ENCODE results near the gene GPI. TPM values are rescaled to one million over a fixed set of nuclear protein-coding genes. Genes with fewer than 3 reads are reported as not detected.
"Not testable (repeated sequence)": the region's sequence is repeated elsewhere in the genome, so short reads cannot be mapped to it uniquely, and the experiment has no call there.

GPI gene
- polyA plus RNA-seq, 1 donor (not counting 4 experiments of a cell fraction or from before 2014, with no cell fraction given), result 123 TPM

DNA sequence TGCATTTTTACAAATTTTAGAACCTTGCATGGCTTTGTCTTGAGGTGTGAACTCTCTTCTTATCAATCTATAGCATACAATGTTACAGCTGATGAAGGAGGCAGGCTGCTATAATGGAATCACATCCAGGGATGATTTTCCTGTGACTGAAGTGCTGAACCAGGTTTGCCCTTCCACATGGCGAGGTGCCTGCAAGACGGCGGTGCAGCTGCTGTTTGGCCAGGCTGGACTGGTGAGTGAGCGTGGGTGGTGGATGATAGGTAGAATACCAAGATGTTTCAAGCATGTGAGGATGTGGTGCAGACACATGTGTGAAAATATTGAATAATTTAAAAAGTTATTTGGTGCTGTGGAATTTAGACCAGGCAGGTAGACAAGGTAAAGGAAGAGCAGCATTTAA is 34.9 kb upstream of the GPI start:
- dilution Hi-C loops (cut with MboI; ENCODE audit: extremely low pct_ligation_motif_present, low sequenced_read_pairs), result no loop called here

DNA sequence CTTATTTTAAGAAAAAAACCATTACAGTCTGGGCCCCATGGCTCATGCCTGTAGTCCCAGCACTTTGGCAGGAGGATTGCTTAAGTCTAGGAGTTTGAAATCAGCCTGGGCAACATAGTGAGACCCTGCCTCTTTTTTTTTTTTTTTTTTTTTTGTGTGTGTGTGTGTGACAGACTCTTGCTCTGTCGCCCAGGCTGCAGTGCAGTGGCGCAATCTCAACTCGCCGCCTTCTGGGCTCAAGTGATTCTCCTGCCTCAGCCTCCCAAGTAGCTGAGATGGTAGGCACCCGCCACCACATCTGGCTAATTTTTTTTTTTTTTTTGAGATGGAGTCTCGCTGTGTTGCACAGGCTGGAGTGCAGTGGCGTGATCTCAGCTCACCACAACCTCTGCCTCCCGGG is 34.4 kb upstream of the GPI start:
- H3K27ac ChIP-seq (ENCODE audit: control insufficient read depth, insufficient read depth, low read length); FAIRE-seq; H3K4me2 ChIP-seq (ENCODE audit: control insufficient read depth, extremely low read depth, insufficient read depth, low read depth, low read length); H3K4me3 ChIP-seq (ENCODE audit: control insufficient read depth in 2 of 3, extremely low read depth in 1 of 3, insufficient read depth in 2 of 3, low read depth in 1 of 3, low read length in 3 of 3); H4K20me1 ChIP-seq (ENCODE audit: control insufficient read depth, extremely low read depth, insufficient read depth, low read length); H3K79me2 ChIP-seq (ENCODE audit: control insufficient read depth, insufficient read depth, low read length); H3K9me1 ChIP-seq (ENCODE audit: control insufficient read depth, extremely low read depth, insufficient read depth, low read length); H3K9ac ChIP-seq (ENCODE audit: control insufficient read depth, extremely low read depth, insufficient read depth, low read length); H2AFZ ChIP-seq (ENCODE audit: control insufficient read depth, low read length); H3K9me3 ChIP-seq (ENCODE audit: control insufficient read depth, low read depth, low read length); H3K4me1 ChIP-seq (ENCODE audit: control insufficient read depth, extremely low read depth, insufficient read depth, low read length); dilution Hi-C loops (cut with MboI; ENCODE audit: extremely low pct_ligation_motif_present, low sequenced_read_pairs); DNase-seq (ENCODE audit: low read depth, low spot score); H3K27me3 ChIP-seq (ENCODE audit: control insufficient read depth, extremely low read depth, insufficient read depth, low read length): not testable (repeated sequence)
- peaks cover 9 to 20% of the 10 kb centered on the region in 2 experiments for H3K36me3 ChIP-seq (ENCODE audit: control insufficient read depth in 2 of 2, extremely low read depth in 1 of 2, insufficient read depth in 2 of 2, low read length in 2 of 2)

More for the DNA sequence above, 34.9 kb upstream of the GPI start:
- Histone ChIP-seq H3K4me3 (ENCODE audit: control insufficient read depth in 2 of 3, extremely low read depth in 1 of 3, insufficient read depth in 2 of 3, low read depth in 1 of 3, low read length in 3 of 3) (no peak overlapping the region), H3K27me3 (ENCODE audit: control insufficient read depth, extremely low read depth, insufficient read depth, low read length) (no peaks in the 10 kb centered on the region), H3K4me1 (ENCODE audit: control insufficient read depth, extremely low read depth, insufficient read depth, low read length) (no peaks in the 10 kb centered on the region), H3K9ac (ENCODE audit: control insufficient read depth, extremely low read depth, insufficient read depth, low read length) (no peak overlapping the region), H3K79me2 (ENCODE audit: control insufficient read depth, insufficient read depth, low read length) (no peaks in the 10 kb centered on the region), H3K36me3 (ENCODE audit: control insufficient read depth in 2 of 2, extremely low read depth in 1 of 2, insufficient read depth in 2 of 2, low read length in 2 of 2) (peaks cover 14 to 24% of the 10 kb centered on the region in 2 experiments), H3K9me3 (ENCODE audit: control insufficient read depth, low read depth, low read length) (no peaks in the 10 kb centered on the region), H3K27ac (ENCODE audit: control insufficient read depth, insufficient read depth, low read length) (no peak overlapping the region), H2AFZ (ENCODE audit: control insufficient read depth, low read length) (no peak overlapping the region), H4K20me1 (ENCODE audit: control insufficient read depth, extremely low read depth, insufficient read depth, low read length) (no peaks in the 10 kb centered on the region), H3K9me1 (ENCODE audit: control insufficient read depth, extremely low read depth, insufficient read depth, low read length) (no peaks in the 10 kb centered on the region), H3K4me2 (ENCODE audit: control insufficient read depth, extremely low read depth, insufficient read depth, low read depth, low read length) (no peak overlapping the region)
- TF ChIP-seq, protein P1, sequence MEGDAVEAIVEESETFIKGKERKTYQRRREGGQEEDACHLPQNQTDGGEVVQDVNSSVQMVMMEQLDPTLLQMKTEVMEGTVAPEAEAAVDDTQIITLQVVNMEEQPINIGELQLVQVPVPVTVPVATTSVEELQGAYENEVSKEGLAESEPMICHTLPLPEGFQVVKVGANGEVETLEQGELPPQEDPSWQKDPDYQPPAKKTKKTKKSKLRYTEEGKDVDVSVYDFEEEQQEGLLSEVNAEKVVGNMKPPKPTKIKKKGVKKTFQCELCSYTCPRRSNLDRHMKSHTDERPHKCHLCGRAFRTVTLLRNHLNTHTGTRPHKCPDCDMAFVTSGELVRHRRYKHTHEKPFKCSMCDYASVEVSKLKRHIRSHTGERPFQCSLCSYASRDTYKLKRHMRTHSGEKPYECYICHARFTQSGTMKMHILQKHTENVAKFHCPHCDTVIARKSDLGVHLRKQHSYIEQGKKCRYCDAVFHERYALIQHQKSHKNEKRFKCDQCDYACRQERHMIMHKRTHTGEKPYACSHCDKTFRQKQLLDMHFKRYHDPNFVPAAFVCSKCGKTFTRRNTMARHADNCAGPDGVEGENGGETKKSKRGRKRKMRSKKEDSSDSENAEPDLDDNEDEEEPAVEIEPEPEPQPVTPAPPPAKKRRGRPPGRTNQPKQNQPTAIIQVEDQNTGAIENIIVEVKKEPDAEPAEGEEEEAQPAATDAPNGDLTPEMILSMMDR (optimal IDR thresholded peaks at IDR 0.05 in 1 of 3, IDR thresholded peaks at IDR 0.05 in 1 of 3, conservative IDR thresholded peaks at IDR 0.05 in 1 of 3; ENCODE audit: extremely low read depth in 1 of 3, insufficient read depth in 2 of 3, low read length in 3 of 3), result no peak
- TF ChIP-seq EZH2 (IDR thresholded peaks at IDR 0.05; ENCODE audit: low read length), result no peak
- DNase-seq (ENCODE audit: low read depth, low spot score) (no peak), FAIRE-seq (no peak)

DNA sequence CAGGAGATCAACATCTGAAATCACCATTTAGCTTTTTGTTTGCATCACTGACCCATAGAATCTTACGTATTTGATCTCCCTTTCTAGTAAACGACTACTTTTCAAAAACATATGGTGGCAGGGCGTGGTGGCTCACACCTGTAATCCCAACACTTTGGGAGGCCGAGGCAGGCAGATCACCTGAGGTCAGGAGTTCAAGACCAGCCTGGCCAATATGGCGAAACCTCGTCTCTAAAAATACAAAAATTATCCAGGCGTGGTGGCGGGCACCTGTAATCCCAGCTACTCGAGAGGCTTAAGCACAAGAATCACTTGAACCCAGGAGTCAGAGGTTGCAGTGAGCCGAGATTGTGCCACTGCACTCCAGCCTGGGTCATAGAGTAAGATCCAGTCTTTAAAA is 33.4 kb upstream of the GPI start:
- H3K4me3 ChIP-seq (ENCODE audit: control insufficient read depth in 2 of 3, extremely low read depth in 1 of 3, insufficient read depth in 2 of 3, low read depth in 1 of 3, low read length in 3 of 3); H2AFZ ChIP-seq (ENCODE audit: control insufficient read depth, low read length); H3K27ac ChIP-seq (ENCODE audit: control insufficient read depth, insufficient read depth, low read length); H4K20me1 ChIP-seq (ENCODE audit: control insufficient read depth, extremely low read depth, insufficient read depth, low read length); H3K27me3 ChIP-seq (ENCODE audit: control insufficient read depth, extremely low read depth, insufficient read depth, low read length); H3K9me1 ChIP-seq (ENCODE audit: control insufficient read depth, extremely low read depth, insufficient read depth, low read length); H3K9me3 ChIP-seq (ENCODE audit: control insufficient read depth, low read depth, low read length); dilution Hi-C loops (cut with MboI; ENCODE audit: extremely low pct_ligation_motif_present, low sequenced_read_pairs); H3K9ac ChIP-seq (ENCODE audit: control insufficient read depth, extremely low read depth, insufficient read depth, low read length); DNase-seq (ENCODE audit: low read depth, low spot score); H3K4me1 ChIP-seq (ENCODE audit: control insufficient read depth, extremely low read depth, insufficient read depth, low read length); H3K79me2 ChIP-seq (ENCODE audit: control insufficient read depth, insufficient read depth, low read length); FAIRE-seq; H3K4me2 ChIP-seq (ENCODE audit: control insufficient read depth, extremely low read depth, insufficient read depth, low read depth, low read length): not testable (repeated sequence)
- H3K36me3 ChIP-seq (ENCODE audit: control insufficient read depth in 2 of 2, extremely low read depth in 1 of 2, insufficient read depth in 2 of 2, low read length in 2 of 2), result peaks cover 8 to 18% of the 10 kb centered on the region in 2 experiments
